ENCODE results near the gene TCF3.

The TCF3 gene

GRCh38 chr19:1616875-1617274, 35.5 kb downstream of the TCF3 start:
- TF ChIP-seq CTCF (conservative IDR thresholded peaks at IDR 0.05; ENCODE audit: low read depth, low read length) = no peak
- Histone ChIP-seq H4K20me1 (ENCODE audit: insufficient read depth) (no peaks in the 10 kb centered on the region), H3K4me3 (IDR thresholded peaks at IDR 0.05; ENCODE audit: insufficient read depth, low read depth, low read length) (no peak overlapping the region), H3K4me1 (ENCODE audit: low read depth, poor library complexity, severe bottlenecking) (no peaks in the 10 kb centered on the region), H3K4me2 (no peak overlapping the region), H3K79me2 (ENCODE audit: insufficient read depth, low read depth) (no peaks in the 10 kb centered on the region), H3K36me3 (ENCODE audit: insufficient read depth) (no peaks in the 10 kb centered on the region), H3K27ac (no peak overlapping the region), H3K27me3 (ENCODE audit: insufficient read depth, low read depth) (no peaks in the 10 kb centered on the region), H2AFZ (ENCODE audit: low read depth) (no peak overlapping the region), H3K9ac (no peak overlapping the region)

GRCh38 chr19:1616396-1616795, 36.0 kb downstream of the TCF3 start:
- Histone ChIP-seq H4K20me1 (ENCODE audit: insufficient read depth) (no peaks in the 10 kb centered on the region), H3K9ac (no peak overlapping the region), H3K27me3 (ENCODE audit: insufficient read depth, low read depth) (no peaks in the 10 kb centered on the region), H3K4me3 (IDR thresholded peaks at IDR 0.05; ENCODE audit: insufficient read depth, low read depth, low read length) (no peak overlapping the region), H3K4me1 (ENCODE audit: low read depth, poor library complexity, severe bottlenecking) (no peaks in the 10 kb centered on the region), H3K27ac (no peak overlapping the region), H3K79me2 (ENCODE audit: insufficient read depth, low read depth) (no peaks in the 10 kb centered on the region), H2AFZ (ENCODE audit: low read depth) (no peak overlapping the region), H3K4me2 (no peak overlapping the region), H3K36me3 (ENCODE audit: insufficient read depth) (no peaks in the 10 kb centered on the region)
- no peak for TF ChIP-seq CTCF (conservative IDR thresholded peaks at IDR 0.05; ENCODE audit: low read depth, low read length)

- H3K9ac ChIP-seq = no peak overlapping the region
- H2AFZ ChIP-seq (ENCODE audit: low read depth) = no peak overlapping the region
- H3K4me3 ChIP-seq (IDR thresholded peaks at IDR 0.05; ENCODE audit: insufficient read depth, low read depth, low read length) = no peak overlapping the region
- no peaks in the 10 kb centered on the region for H3K36me3 ChIP-seq (ENCODE audit: insufficient read depth)
- H3K4me2 ChIP-seq = no peak overlapping the region
- no peaks in the 10 kb centered on the region for H3K4me1 ChIP-seq (ENCODE audit: low read depth, poor library complexity, severe bottlenecking)
- H3K27ac ChIP-seq = no peak overlapping the region
- no peaks in the 10 kb centered on the region for H3K79me2 ChIP-seq (ENCODE audit: insufficient read depth, low read depth)
- no peak for TF ChIP-seq CTCF (conservative IDR thresholded peaks at IDR 0.05; ENCODE audit: low read depth, low read length)
- H3K27me3 ChIP-seq (ENCODE audit: insufficient read depth, low read depth) = no peaks in the 10 kb centered on the region
- no peaks in the 10 kb centered on the region for H4K20me1 ChIP-seq (ENCODE audit: insufficient read depth)
Measured at GRCh38 chr19:1615156-1615765, 37.2 kb downstream of the TCF3 start.

- TF ChIP-seq CTCF (conservative IDR thresholded peaks at IDR 0.05; ENCODE audit: low read depth, low read length) = no peak
- Histone ChIP-seq H3K9ac (no peak overlapping the region), H3K4me3 (IDR thresholded peaks at IDR 0.05; ENCODE audit: insufficient read depth, low read depth, low read length) (no peak overlapping the region), H4K20me1 (ENCODE audit: insufficient read depth) (no peaks in the 10 kb centered on the region), H3K4me2 (no peak overlapping the region), H3K27me3 (ENCODE audit: insufficient read depth, low read depth) (no peaks in the 10 kb centered on the region), H2AFZ (ENCODE audit: low read depth) (no peak overlapping the region), H3K79me2 (ENCODE audit: insufficient read depth, low read depth) (no peaks in the 10 kb centered on the region), H3K36me3 (ENCODE audit: insufficient read depth) (no peaks in the 10 kb centered on the region), H3K27ac (no peak overlapping the region), H3K4me1 (ENCODE audit: low read depth, poor library complexity, severe bottlenecking) (no peaks in the 10 kb centered on the region)
Measured at GRCh38 chr19:1613808-1614570, 38.4 kb downstream of the TCF3 start.
